Left lobe of liver (tissue), 2 donors: ENCODE measurements around the gene TNFRSF14. TPM values are rescaled to one million over a fixed set of nuclear protein-coding genes. Genes with fewer than 3 reads are reported as not detected.

Experiments
- ATAC-seq: fragments of 200-7000 bp; cut with Tn5 transposase; one replicate; pipeline ENCODE4 v1.9.1; 2020; ENCODE audit warnings: mild to moderate bottlenecking, moderate library complexity
- DNase-seq: peaks from one replicate; pipeline ENCODE4 v3.0.0-alpha.2; 2020; ENCODE audit warnings: low spot score
- total RNA-seq: library from RNA; stranded (reverse); gene quantifications from one replicate; pipeline ENCODE4 v1.2.1, GENCODE V29; 2021
- donor health status: DM: no; HTN: no; CAD: no; lungs with moderate emphysema.
- donor health status: DM: no; HTN: yes; CAD: no.

The TNFRSF14 gene
- total RNA-seq, 1 donor from 2014 or later, result 48.7 TPM

DNA sequence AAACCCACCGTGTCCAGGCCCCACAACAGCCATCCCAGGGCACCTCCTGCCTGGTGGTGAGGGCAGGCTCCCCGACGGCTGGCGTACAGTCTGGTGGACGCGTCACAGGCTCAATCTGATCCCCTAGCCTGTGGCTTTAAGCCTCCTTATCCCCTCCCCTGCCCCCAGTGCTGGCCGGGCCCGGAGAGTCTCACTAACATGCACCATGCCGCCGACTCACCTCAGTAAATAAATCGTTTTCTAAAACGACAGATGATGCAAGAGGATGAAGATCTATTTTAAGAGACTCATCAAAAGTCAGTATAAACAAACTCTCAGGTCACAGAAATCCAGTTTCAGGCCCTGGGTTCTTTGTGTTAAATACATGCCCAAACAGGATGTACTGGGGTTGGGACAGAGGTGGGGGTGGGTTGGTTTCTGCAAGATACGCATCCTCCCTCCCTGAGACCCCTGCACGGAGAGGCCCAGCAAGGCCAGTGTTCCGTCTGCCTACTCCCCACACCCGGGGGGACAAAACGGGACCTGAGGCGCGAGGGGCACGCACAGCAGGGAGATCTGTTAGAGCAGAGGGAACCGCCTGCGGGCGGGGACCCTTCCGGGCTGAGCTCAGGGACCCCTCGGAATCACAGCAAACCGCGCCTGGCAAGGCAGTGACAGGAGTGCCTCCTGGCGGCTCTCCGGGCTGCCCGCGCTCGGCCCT is 32.8 kb upstream of the TNFRSF14 start:
- no peak for ATAC-seq

GRCh38 chr1:2523891-2524609 is 32.1 kb upstream of the TNFRSF14 start:
- ATAC-seq (no peak), DNase-seq (no peak)

More for the DNA sequence above, 32.8 kb upstream of the TNFRSF14 start:
- no peak for DNase-seq

GRCh38 chr1:2525572-2525919 is 30.6 kb upstream of the TNFRSF14 start:
- no peak for DNase-seq
- no peak for ATAC-seq

- peak; percentile 71 for ATAC-seq
- peak; percentile 93 for DNase-seq
Measured at GRCh38 chr1:2525920-2526823, 30.0 kb upstream of the TNFRSF14 start, which contains the start of gene PANK4. TSS of gene PANK4 (minus strand) at chr1:2526596. CDS start at chr1:2526587, 9 bp downstream.

DNA sequence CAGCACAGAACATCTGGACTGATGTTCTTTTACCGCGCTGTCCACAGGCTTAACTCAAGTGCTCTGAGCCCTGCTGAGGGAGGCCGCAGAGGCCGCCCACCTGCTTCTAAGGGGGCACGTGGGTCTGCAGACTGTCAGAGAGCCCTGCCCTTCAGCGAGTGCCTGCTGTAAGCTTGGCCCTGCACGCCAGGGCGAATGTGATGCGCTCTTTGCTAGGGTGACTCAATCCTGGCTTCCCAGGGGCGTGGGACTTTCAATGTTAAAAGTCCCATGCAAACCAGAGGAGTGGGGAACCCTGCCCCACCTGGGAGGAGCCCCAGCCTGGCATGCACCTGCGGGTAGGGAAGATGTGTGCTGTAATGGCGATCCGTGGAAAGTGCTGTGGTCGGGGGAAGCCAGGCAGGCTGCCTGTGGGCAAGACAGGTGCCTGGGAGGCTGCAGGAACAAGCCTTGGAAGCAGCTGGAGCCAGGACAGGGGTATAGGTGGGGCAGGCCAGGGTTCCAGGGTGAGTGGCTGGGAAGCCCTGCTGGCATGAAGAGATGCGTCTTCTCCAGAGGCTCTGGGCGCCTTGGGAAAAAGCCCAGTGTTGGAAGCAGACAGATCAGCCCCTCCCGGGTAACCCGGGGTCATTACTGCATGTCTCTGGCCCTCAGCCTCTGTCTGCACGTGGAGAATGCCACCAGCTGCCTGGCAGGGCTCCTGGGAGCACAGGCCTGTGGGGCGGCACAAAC is 29.2 kb upstream of the TNFRSF14 start:
- peak; percentile 57 for ATAC-seq
- DNase-seq, result peak; percentile 91

GRCh38 chr1:2527556-2527860 is 28.7 kb upstream of the TNFRSF14 start:
- DNase-seq (no peak), ATAC-seq (no peak)

DNA sequence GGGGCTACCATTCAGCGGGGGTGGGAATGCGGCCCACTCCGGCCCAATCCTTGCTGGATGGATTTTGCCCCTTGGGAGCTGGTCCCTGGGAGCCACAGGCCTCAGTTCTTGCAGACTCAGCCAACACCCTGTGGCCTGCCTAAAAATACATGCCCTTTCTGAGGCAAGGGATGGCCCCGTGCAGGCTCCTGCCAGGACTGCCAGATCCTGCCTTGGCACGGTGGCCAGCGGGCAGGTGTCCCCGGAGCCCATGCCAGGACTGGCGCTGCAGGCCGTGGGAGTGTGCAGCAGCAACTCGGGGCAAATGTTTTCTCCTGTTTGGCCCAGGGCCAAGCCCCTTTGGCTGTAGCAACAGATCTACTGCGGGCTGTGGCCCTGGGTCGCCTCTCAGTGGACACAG is 28.2 kb upstream of the TNFRSF14 start:
- ATAC-seq, result peak; percentile 64
- peak; percentile 97 for DNase-seq

DNA sequence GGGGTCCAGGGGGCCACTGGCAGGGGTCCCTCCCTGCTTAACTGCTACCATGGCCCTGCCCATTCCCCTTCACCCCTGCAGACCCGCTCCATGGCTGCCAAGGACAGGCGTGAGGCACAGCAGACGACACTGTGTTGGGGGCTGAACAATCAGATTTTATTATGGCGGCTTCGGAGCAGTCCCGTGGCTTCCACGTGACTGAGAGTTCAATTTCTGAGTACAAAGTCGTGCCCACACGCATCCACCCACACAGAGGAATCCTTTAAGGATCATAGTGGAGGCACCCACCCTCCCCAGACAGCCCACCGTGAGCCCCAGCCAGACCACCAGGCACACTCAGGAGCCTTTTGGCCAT is 27.6 kb upstream of the TNFRSF14 start:
- no peak for ATAC-seq

DNA sequence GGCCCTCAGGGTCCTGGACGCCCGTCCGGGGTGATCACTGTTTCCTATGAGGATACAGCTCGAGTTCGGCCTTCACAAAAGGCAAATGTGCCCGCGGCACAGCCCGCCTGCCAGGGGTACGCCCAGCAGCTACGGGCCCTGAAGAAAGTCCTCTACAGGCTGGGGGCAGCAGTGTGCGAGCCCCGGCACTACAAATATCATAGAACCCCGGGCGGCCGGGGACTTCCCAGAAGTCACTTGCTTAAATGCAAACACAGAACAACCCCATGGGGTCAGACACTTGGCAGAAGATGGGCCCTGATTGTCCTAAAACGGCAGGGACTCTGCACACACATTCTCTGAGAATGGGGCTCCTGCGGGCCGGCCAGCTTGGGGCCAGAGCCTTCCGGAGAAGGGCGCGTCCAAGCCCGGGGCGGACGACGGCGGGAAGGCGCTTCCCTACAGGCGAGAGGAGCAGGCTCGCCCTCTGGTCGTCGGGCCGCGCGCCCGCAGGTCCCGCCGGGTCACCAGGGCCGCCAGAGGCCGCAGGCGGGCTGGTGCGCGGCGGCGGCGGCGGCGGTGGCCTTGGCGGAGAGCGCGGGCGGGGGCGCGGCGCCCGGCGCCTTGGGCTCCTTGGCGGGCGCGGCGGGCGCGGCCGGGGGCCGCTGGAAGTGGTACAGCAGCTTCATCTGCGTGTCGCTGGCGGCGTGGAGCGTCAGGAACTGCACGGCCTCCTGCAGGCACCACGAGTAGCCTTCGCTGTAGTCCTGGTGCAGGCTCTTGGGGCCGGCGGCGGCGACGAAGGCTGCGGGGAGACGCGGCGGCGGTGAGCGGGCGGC is 27.0 kb upstream of the TNFRSF14 start:
- ATAC-seq (peak; percentile 19), DNase-seq (peak; percentile 74)

More for the DNA sequence above, 27.6 kb upstream of the TNFRSF14 start:
- no peak for DNase-seq

DNA sequence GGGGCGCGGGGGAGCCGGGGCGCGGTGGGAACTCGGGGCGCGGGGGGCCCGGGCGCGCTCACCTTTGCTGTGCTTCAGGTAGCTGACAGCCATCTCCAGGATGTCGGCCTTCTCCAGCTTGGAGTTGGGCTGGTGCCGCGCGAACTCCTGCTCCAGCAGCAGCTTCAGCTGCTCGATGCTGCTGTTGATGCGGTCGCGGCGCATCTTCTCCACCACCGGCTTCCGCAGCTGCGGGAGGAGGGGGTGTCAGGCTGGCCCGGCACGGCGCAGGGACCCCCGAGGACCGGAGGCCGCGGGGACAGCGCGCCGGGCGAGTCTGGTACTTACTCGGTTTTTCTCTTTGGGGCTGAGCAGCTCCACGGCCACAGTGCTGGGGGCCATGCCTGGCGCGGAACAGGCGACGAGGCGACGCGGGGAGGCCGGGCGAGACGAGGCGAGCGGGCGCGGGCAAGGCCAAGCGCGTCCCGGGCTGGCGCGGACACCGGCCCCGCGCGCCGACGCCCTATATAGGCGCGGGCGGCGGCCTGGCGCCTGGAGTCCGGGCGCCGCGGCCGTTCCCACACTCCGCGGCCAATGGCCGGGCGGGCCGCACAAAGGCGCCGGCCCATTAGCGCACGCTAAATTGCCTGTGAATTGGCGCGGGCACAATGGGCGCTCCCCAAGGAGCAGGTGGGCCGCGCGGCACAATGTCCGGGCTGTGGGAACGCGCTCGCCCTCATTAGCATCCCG is 26.2 kb upstream of the TNFRSF14 start, which contains the start of gene HES5:
TSS of gene HES5 (minus strand) at position 480 of the 729 bp plus-strand sequence. CDS start at position 381, 99 bp downstream.
- no peak for ATAC-seq
- no peak for DNase-seq

- DNase-seq, result peak; percentile 70
- no peak for ATAC-seq
Measured at GRCh38 chr1:2530513-2531361, 25.4 kb upstream of the TNFRSF14 start.

- no peak for DNase-seq
- ATAC-seq, result no peak
Measured at GRCh38 chr1:2532485-2533160, 23.5 kb upstream of the TNFRSF14 start.

- ATAC-seq (no peak), DNase-seq (no peak)
Measured at GRCh38 chr1:2533365-2533764, 22.8 kb upstream of the TNFRSF14 start.

- DNase-seq (no peak), ATAC-seq (no peak)
Measured at GRCh38 chr1:2534315-2534686, 21.9 kb upstream of the TNFRSF14 start.

DNA sequence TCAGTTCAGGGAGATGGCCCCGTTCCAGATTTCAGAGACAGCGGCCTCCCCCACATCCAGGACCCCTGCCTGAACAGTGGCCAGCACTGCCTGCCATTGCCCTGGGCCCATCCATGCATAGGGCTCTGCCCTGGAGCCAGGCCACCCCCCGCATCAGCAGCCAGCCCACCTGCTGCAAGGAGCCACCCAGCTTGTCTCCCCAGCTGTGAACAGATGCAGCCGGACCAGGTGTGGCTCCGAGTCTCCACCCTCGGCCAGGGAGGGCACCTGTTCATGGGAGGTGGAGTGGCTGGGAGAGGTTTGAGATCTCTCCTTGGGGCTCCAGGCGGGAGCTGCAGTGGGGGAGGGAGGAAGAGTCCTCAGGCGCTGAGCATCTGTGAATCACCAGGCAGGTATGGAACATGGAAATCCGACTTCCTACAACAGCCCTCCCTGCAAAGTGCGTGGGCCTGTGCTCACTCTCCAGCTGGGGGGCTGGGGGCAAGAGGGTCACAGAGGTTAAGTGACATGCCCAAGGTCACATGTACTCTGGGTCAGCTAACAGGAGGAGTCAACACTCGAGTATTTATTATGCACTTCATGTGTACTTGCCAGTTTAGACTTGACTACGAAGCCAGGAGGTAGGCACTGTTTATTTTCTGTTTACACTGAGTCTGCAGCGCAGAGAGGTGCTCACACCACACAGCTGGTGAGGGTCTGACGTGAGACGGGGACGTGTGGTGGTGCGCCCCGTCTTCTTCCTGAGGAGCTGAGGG is 21.3 kb upstream of the TNFRSF14 start:
- ATAC-seq (no peak), DNase-seq (no peak)

GRCh38 chr1:2535455-2535854 is 20.7 kb upstream of the TNFRSF14 start:
- DNase-seq (no peak), ATAC-seq (no peak)

- DNase-seq, result no peak
- ATAC-seq, result no peak
Measured at GRCh38 chr1:2535981-2536380, 20.2 kb upstream of the TNFRSF14 start.
